ENCODE data around the gene PLAAT4.
"Not testable (repeated sequence)": the region's sequence is repeated elsewhere in the genome, so short reads cannot be mapped to it uniquely, and the experiment has no call there.

Gene PLAAT4

DNA sequence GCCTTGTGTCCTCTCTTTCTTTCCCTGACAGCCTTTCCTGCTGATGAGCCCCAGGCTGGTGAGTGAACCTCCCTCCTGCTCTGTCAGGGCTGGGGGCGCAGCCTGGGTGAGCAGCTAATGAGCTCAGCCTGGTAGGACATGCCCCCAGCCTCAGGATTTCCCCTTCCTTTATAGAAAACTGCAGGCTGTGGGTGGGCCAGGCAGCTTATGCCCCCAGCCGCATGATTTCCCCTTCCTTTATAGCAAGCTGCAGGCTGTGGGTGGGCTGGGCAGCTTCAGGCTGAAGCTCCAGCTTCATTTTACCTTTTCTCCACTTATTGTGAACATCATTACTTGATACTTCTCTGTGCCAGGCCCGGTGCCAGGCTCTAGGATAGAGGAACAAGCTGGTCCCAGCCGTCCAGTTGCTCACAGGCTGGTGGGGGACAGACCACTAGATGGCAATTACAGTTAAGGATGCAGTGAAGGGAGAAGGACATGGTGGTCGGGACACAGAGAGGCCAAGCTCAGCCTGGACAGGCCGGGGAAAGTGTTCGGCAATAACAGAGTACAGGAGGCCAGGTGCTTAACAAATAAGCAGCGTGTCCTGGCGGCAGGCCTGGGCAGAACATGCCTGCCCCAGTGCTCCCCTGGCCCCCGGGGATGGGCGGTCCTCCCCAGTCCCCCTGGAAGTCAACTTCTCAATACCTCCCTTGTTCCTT, 25.4 kb upstream of the PLAAT4 start:
- no peak for DNase-seq (ENCODE audit: low read depth)

DNA sequence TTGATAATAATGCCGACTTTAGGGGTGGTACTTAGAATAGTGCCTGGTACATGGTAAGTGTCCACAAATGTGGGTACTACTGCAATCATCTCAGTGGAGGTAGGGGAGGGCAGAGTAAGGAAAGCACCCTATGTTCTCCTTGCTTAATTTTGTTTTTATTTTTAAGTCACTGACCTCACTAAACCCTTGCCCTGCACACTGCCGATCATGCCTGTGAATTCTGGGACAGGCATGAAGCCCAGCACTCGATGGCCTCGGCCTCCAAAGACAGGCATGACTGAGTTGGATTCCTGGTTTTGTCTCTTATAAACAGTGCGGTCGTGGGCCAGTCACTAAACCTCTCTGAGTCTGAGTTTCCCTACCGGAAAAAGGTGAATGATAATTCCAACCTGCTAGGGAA, 23.8 kb upstream of the PLAAT4 start:
- no peak for DNase-seq (ENCODE audit: low read depth)

DNA sequence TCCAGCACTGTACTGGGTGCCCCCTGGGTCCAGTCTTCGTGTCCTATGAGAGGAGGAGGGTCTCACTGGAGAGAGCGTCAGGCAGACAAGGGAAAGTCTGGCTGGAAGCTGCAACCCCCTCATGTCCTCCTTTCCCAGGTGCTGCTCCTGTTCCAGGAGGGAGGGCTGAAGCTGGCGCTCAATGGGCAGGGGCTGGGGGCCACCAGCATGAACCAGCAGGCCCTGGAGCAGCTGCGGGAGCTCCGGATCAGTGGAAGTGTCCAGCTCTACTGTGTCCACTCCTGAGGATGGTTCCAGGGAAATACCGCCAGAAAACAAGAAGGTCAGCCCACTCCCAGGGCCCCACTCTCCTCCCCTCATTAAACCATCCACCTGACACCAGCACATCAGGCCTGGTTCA, 20.5 kb upstream of the PLAAT4 start:
- no peak for DNase-seq (ENCODE audit: low read depth)

DNA sequence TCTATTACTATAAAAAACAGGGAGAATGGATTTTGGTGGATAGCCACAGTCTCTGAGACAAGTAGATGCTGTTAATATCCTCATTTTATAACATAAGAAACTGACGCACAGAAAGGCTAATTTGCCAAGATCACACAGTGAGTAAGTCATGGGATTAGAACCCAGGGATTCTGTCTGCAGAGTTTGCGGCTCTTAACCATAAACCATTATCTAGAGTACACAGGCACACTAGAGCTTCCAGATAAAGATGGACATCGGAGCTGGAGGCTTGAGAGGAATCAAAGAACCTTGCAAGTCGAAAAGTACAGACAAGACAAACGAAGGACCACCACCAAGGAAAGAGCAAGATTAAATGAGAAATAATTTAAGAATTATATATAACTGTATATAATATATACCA, 19.5 kb upstream of the PLAAT4 start:
- DNase-seq (ENCODE audit: low read depth) = no peak

DNA sequence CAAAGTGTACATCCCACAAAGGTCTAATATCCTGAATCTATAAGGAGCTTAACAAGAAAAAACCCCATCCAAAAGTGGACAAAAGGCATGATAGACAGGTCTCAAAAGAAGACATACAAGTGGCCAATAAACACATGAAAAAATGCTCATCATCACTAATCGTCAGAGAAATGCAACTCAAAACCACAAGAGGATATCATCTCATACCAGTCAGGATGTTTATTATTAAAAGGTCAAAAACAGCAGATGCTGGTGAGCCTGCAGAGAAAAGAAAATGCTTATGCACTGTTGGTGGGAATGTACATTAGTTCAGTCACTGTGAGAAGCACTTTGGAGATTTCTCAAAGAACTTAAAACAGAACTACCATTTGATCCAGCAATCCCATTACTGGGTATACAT, 18.1 kb upstream of the PLAAT4 start:
- no peak for DNase-seq (ENCODE audit: low read depth)

DNA sequence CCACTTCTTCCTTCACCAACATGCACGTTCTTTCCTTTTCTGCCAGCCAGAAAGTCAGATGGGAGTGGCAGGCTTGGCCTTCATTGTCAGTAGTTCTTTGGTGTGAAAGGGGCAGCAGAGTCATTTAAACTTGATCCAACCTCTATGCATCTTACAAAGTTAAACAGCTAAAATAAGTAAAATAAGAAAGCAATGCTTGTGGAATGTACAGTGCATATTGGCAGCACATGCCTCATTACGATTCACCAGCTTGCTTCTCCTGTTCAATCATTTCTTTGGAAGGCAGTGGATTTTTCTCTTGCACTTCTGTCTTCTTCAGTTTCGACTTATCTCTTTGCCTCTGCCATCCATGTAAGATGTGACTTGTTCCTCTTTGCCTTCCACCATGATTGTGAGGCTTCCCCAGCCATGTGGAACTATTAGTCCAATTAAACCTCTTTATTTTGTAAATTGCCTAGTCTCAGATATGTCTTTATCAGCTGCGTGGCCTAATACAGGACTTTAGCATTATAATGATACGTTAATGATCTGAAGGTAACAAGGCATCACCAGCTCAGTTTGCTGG, 15.9 kb upstream of the PLAAT4 start:
- DNase-seq (ENCODE audit: low read depth) = no peak

DNA sequence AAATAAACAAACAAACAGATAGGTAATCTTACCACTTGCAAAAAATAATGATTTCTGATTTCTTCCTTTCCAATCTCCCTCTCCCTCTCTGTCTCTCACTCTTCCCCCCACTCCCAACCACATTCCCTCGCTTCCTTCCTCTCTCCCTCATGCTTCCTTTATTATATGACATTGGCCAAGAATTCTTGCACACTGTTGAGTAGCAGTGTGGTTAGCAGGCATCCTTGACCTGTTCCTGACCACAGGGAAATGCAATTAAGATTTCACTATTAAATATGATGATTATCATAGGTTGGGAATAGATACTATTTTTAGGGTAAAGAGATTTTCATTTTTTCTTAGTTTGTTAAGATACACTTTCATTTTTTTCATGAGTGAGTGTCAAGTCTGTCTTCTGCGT, 14.7 kb upstream of the PLAAT4 start:
- no peak for DNase-seq (ENCODE audit: low read depth)

DNA sequence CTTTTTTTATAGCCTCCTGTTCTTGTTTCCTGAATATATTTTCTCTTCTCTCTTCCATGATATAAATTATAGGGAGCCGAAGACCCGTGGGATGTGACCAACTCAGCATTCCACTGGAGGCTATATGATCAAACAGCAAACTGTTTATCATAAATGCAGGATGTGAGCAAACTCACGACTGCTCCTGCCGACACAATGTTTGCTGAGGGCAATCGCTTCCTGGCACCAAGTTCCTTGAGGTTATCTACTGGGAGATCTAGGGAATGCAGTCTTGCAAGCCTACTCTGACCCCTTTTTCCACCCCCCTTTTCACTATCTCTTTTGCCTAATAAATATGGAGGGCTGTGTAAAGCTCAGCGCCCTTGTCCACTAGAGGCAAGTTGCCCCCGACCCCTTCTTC, 13.5 kb upstream of the PLAAT4 start:
- DNase-seq (ENCODE audit: low read depth) = no peak

DNA sequence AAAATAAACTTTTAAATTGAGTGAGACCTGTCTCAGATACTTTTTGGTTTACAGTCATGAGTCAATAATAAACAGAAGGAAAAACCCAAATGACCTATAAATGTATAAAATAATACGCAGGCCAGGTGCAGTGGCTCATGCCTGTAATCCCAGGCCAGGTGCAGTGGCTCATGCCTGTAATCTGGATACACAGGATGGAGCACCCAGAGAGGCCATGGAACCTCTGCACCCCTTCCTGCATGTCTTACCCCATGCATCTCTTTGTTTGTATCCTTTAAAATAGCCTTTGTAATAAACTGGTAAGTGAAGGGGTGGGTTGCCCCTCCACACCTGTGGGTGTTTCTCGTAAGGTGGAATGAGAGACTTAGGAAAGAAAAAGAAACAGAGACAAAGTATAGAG, 8.9 kb upstream of the PLAAT4 start:
- no peak for DNase-seq (ENCODE audit: low read depth)

DNA sequence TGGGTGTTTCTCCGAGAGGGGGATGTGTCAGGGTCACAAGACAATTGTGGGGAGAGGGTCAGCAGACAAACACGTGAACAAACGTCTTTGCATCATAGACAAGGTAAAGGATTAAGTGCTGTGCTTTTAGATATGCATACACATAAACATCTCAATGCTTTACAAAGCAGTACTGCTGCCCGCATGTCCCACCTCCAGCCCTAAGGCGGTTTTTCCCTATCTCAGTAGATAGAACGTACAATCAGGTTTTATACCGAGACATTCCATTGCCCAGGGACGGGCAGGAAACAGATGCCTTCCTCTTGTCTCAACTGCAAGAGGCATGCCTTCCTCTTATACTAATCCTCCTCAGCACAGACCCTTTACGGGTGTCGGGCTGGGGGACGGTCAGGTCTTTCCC, 8.5 kb upstream of the PLAAT4 start:
- not testable (repeated sequence) for DNase-seq (ENCODE audit: low read depth)

DNA sequence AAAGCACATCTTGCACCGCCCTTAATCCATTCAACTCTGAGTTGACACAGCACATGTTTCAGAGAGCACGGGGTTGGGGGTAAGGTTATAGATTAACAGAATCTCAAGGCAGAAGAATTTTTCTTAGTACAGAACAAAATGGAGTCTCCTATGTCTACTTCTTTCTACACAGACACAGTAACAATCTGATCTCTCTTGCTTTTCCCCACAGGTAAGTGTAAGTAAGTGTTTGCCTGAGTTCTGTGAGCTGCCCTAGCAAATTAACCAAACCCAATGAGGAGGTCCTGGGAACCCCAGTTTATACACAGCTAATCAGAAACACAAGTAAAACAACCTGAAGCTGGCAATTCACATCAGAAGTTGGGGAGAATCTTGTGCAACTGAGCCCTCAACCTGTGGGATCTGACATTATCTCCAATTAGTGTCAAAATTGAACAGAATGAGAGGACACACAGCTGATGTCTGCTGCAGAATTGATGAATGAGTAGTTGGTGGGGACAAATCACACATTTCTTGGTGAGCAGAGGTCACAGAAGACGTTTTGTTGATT, 7.8 kb upstream of the PLAAT4 start:
- not testable (repeated sequence) for DNase-seq (ENCODE audit: low read depth)

DNA sequence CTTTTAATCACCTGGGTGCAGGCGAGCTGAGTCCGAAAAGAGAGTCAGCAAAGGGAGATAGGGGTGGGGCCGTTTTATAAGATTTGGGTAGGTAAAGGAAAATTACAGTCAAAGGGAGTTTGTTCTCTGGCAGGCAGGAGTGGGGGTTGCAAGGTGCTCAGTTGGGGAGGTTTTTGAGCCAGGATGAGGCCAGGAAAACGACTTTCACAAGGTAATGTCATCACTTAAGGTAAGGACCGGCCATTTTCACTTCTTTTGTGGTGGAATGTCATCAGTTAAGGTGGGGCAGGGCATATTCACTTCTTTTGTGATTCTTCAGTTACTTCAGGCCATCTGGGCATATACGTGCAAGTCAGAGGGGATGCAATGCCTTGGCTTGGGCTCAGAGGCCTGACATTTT, 7.2 kb upstream of the PLAAT4 start:
- DNase-seq (ENCODE audit: low read depth) = not testable (repeated sequence)

DNA sequence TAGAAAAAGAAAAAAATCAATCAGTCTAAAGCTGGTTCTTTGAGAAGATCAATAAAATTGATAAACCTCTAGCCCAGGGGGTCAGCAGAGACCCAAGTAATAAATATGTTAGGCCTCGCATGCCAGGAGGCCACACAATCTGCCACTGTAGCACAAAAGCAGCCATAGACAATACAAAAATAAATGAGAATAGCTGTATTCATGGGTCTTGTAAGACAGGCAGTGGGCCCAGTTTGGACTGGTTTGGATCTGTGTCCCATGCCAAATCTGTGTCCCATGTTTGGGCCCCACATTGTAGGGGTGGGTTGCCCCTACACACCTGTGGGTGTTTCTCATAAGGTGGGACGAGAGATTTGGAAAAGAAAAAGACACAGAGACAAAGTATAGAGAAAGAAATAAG, 6.6 kb upstream of the PLAAT4 start:
- no peak for DNase-seq (ENCODE audit: low read depth)

DNA sequence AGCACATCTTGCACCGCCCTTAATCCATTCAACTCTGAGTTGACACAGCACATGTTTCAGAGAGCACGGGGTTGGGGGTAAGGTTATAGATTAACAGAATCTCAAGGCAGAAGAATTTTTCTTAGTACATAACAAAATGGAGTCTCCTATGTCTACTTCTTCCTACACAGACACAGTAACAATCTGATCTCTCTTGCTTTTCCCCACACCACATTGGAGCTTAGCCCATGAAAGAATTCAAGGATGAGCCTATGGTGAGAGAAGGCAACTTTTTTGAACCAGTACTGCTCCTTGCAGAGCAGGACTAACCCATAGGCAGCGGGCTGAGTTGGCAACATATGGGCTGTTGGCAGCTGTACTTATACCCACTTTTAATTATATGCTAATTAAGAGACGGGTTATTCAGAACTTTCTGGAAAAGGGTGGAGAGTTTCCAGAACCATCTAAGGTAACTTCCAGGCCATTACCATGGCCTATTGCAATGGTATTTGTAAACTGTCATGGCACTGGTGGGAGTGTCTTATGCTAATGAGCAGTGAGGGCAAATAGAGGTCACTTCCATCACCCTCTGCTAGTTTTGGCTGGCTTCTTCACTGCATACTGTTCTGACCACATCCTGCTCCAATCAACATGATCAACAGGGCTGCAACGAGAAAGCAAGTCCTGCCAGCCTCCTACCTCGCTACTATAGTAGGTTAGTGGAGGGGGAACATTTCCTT, 5.4 kb upstream of the PLAAT4 start:
- not testable (repeated sequence) for DNase-seq (ENCODE audit: low read depth)

DNA sequence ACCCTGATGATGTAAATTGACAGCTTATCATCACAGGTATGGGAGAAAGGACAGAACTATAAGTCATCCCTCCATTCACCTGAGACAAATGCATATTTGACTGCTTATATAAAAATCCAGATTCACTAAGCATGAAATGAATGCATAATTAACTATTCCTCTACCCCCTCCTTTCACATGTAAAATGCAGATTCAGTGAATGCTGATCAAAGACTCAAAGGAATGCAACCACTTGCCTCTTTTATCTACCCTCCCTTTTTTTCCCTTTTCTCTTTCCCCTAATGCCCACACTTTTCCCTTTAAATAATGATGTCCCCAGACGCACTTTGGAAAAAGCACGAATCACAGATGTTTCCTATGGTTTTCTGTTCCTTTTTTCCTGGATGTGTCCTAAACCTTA, 4.5 kb upstream of the PLAAT4 start:
- DNase-seq (ENCODE audit: low read depth) = no peak

DNA sequence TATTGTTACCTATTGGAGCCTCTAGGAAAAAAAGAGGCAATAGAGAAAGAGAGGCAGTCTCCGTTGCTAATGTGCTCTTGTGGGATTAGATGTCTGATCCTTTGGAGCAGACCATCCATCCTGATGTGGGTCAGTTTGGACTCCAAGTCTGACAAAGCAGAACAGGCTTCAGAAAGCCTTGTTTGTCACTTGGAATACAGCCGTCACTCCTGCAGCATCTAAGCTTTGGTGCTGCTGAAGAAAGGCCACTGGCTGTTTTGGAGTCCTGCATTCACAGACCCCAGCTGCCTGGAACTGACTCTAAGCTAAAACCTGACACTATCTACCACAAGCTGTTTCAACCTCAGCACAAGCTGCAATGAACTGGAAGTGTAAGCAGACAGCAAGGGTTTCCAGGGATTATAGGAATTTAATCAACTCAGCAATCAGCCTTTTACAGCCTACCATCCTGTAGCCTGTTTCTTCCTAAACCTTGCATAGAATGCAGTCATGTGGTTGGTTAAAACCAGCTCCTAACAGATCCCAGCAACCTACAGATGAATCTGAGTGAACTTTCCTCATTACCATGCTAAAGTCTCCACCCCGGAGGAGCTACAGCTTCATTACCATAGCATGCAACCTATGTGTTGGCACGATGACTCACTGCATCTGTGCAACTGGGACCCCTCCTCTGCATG, 3.7 kb upstream of the PLAAT4 start:
- DNase-seq (ENCODE audit: low read depth) = no peak

DNA sequence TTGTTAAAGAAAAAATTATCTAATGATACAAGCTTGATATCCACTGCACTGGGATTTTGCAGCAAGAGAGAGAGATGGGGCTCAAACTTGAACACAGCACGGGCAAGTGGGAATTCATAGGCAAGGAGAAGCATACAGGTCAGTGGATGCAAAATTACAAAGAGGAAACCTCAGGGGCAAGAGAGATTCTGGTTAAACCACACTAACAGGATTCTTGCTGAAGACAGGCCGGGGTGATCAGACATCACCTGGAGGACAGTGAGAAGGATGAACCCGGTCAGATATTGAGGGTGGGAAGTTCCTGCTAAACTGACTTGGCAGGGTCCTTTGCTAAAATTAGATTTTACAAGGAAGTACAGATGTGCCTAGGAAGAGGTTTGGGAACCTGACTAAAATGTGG, 2.5 kb upstream of the PLAAT4 start:
- DNase-seq (ENCODE audit: low read depth) = no peak

DNA sequence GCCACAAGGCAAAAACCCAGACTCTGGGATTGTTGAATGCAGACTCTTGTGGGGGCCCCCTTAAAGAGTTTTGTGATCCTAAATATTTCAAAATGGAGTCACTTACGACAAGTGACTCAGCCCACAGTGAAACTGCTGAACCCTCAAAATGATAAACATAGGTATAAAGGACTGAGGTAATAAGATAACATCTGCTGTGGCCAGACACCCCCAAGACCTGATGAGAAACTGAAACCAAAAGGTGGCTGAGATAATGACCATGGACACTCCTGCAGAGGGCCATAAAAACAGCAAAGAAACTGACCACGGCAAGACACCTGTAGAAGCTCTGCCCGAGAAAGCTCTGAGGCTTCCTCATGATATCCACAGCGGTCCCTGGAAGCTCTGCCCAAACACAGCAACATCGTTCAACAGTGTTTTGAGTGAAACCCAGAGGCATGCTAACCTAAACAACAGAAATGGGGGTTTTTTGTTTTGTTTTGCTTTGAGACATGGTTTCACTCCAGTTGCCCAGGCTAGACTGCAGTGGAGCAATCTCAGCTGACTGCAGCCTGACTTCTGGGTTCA, 1.6 kb upstream of the PLAAT4 start:
- no peak for DNase-seq (ENCODE audit: low read depth)

DNA sequence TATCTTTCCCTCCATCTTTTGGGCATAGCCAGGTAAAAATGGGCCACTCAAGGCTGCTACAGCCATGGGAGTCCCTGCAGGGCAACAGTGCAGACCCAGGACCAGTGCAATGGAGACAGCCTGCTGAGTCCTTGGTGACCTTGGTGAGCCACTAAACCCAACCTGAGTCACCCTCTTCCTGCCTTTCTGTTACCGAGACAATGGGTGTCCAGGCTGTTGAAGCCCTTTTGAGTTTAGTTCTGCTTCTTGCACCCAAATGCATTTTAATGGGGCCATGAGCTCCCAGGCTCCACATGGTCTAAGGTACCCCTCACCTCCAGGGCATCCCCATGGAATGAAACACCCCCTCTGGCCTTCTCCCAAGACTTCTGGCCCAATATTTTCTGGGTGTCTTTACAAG, 874 bp upstream of the PLAAT4 start:
- no peak for DNase-seq (ENCODE audit: low read depth)

DNA sequence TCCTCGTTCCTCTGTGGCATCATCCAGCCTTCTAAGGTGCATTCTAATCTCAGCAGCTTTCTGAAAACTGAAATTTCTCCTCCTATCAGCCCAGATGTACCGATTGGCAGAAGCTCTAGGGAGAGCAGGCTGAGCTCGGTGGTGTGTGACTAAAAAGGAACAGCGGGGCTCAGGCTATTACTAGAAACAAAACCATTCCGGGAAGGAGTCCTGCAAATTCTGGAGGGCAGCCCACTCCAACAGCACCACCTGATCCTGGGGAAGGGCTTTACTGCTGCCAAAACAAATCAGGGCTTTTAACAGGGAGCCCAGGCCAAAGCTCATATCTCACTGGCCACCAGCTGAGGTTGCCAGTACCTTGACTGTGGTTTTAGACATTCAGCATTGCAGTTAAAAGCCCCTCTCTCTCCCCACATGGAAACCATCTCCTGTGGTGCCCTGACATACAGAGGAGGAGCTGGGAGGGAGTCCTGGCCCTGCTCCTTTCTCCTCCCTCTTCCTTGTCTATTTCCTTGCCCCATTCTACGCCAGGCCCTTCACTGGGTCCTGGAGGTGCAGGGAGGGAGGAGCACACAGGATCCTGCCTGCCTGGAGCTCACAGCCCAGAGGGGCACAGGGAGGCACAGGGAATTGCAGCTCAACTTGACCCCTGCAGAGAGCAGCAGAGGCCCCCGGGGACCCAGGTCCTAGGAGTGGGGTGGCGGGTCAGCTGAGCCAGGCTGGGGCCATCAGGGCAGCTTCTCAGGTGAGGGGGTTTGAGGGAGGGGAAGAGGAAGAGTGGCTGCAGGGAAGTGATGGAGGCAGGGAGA, 889 bp downstream of the PLAAT4 start:
- DNase-seq (ENCODE audit: low read depth) = no peak

DNA sequence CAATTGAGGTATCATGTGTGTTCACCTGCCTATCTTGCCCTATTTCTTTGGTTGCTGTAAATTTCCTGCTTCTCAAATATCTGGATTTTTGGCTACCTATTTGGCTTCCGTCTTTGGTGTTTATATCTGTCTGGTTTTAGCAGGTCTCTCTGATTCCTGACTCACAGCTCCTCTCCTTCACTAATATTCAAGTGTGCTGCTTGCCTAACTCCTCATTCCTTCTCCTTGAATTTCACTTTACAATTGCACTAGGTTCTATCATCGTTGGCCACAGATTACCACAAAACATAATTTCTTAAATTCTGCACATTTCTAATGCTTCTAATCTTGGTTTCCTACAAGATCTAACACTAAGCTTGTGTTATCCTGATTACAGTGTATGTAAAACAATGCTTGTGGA, 5.9 kb downstream of the PLAAT4 start:
- DNase-seq (ENCODE audit: low read depth) = not testable (repeated sequence)

DNA sequence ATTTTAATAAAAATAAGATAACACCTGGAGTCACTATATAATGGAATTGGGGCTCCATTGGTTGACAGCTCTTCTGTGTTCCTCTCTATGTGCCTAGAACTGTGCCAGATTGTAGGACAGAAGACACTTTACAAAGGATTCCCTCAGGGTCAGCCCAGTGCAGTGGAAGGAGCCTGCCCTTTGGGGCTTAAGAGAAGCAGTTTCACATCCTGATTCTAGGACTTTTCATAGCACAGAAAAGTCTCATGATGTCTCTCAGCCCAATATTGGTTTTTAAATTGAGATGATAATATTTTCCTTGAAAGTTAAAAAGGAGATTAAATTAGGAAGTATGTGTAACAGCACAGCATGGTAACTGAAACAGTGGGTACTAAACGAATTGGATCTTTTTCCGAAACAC, 7.1 kb downstream of the PLAAT4 start:
- no peak for DNase-seq (ENCODE audit: low read depth)

Measured in stimulated activated CD8-positive, alpha-beta memory T cell treated with anti-CD3 and anti-CD28 coated beads, Interleukin-15, amount 100 ng/mL, for 24 hours (primary cell).